ENCODE data around the gene METTL25B. TPM values are rescaled to one million over a fixed set of nuclear protein-coding genes. Genes with fewer than 3 reads are reported as not detected.

Gene METTL25B
- total and polyA plus RNA-seq, 11 donors: 8.9 to 24.3 (median 15.5) TPM

GRCh38 chr1:156738407-156738806 is 10.1 kb downstream of the METTL25B start:
- Histone ChIP-seq H3K36me3 (peaks cover 0 to 61% (median 49%) of the 10 kb centered on the region in 9 donors), H3K4me1 (peaks cover 0 to 21% (median 14%) of the 10 kb centered on the region in 12 donors), H3K4me3 (no peak overlapping the region), H3K27ac (no peak overlapping the region), H3K9me3 (no peaks in the 10 kb centered on the region), H3K27me3 (no peaks in the 10 kb centered on the region)
- 89 to 95% (median 92%) methylated on average over 10 of the region's 10 CpGs for WGBS, 4 donors
- ATAC-seq (no peak), DNase-seq (peak in 1 of 5 donors; percentile 41)
- no peak for TF ChIP-seq POLR2A (IDR thresholded peaks at IDR 0.05)
- no peak for TF ChIP-seq CTCF (IDR thresholded peaks at IDR 0.05)
- intact Hi-C loops (cut with DNase I): no loop called here

- WGBS, 4 donors: 81 to 90% (median 86%) methylated on average over 2 of the region's 2 CpGs
- H3K4me1 ChIP-seq: peaks cover 0 to 20% (median 14%) of the 10 kb centered on the region in 12 donors
- H3K4me3 ChIP-seq: no peak overlapping the region
- no peaks in the 10 kb centered on the region for H3K27me3 ChIP-seq
- intact Hi-C loops (cut with DNase I): no loop called here
- DNase-seq (no peak), ATAC-seq (no peak)
- TF ChIP-seq POLR2A (IDR thresholded peaks at IDR 0.05): no peak
- no peak for TF ChIP-seq CTCF (IDR thresholded peaks at IDR 0.05)
- peaks cover 0 to 61% (median 49%) of the 10 kb centered on the region in 9 donors for H3K36me3 ChIP-seq
- no peaks in the 10 kb centered on the region for H3K9me3 ChIP-seq
- no peak overlapping the region for H3K27ac ChIP-seq
Measured at GRCh38 chr1:156738916-156739315, 10.6 kb downstream of the METTL25B start.

- Histone ChIP-seq H3K9me3 (no peaks in the 10 kb centered on the region), H3K4me1 (peaks cover 0 to 28% (median 21%) of the 10 kb centered on the region in 12 donors), H3K4me3 (peak overlapping the region; percentile 41 to 94 (median 74)), H3K27me3 (no peaks in the 10 kb centered on the region), H3K27ac (peak overlapping the region in 11 of 12 donors; percentile 45 to 94 (median 83)), H3K36me3 (peaks cover 0 to 61% (median 52%) of the 10 kb centered on the region in 9 donors)
- TF ChIP-seq CTCF (IDR thresholded peaks at IDR 0.05) (no peak), POLR2A (IDR thresholded peaks at IDR 0.05) (no peak)
- DNase-seq: no peak
- ATAC-seq: peak in 3 of 4 donors; percentile 1 to 5 (median 1)
- WGBS, 4 donors: 24 to 29% (median 25%) methylated on average over 7 of the region's 7 CpGs
- intact Hi-C loops (cut with DNase I): loop anchor here in 3 of 10 donors (2.0 kb wide), 1 partner anchor 27 kb away; the partner anchor contains the start of gene PRCC (in 3 of the 3)
Measured at GRCh38 chr1:156740237-156740740, 12.0 kb downstream of the METTL25B start.

GRCh38 chr1:156740741-156741480 is 12.6 kb downstream of the METTL25B start, which contains the start of gene MRPL24:
MRPL24 (minus strand) TSS chr1:156741088; CDS start chr1:156738704, 2,384 bp downstream.
- H3K27me3 ChIP-seq: no peaks in the 10 kb centered on the region
- H3K9me3 ChIP-seq: no peaks in the 10 kb centered on the region
- peak within 1 kb of the TSS; percentile 41 to 94 (median 74) for H3K4me3 ChIP-seq
- TF ChIP-seq CTCF (IDR thresholded peaks at IDR 0.05) (no peak), POLR2A (IDR thresholded peaks at IDR 0.05) (peak in 1 of 2 donors; percentile 47)
- 0% methylated on average over 22 to 38 of the region's 38 CpGs for WGBS, 4 donors
- DNase-seq (peak; percentile 97 to 98 (median 98)), ATAC-seq (peak; percentile 92 to 97 (median 94))
- intact Hi-C loops (cut with DNase I): loop anchor here in 5 of 10 donors (1.0 to 2.0 kb wide), 3 partner anchors 13 to 26 kb away; partner anchors contain the start of genes PRCC (in 5 of the 5), ISG20L2 (in 1 of the 5) and METTL25B (in 1 of the 5)
- H3K4me1 ChIP-seq: peaks cover 5 to 34% (median 27%) of the 10 kb centered on the region in 12 donors
- H3K36me3 ChIP-seq: peaks cover 0 to 60% (median 48%) of the 10 kb centered on the region in 9 donors
- H3K27ac ChIP-seq: peak within 1 kb of the TSS; percentile 66 to 94 (median 88)
